Skin of body (tissue), 2 donors: ENCODE data around the gene CBLB. TPM values are rescaled to one million over a fixed set of nuclear protein-coding genes. Genes with fewer than 3 reads are reported as not detected.

Experiments
- DNase-seq: peaks from one replicate; lab custom pipeline; 2025; lab: John Stamatoyannopoulos, UW
- total RNA-seq: library from RNA; depleted of rRNA; stranded (reverse); fragments of >200 nt; gene quantifications from one replicate; pipeline ENCODE4 v1.2.3, GENCODE V29; 2014

Gene CBLB
- total RNA-seq = 41.3 TPM

DNA sequence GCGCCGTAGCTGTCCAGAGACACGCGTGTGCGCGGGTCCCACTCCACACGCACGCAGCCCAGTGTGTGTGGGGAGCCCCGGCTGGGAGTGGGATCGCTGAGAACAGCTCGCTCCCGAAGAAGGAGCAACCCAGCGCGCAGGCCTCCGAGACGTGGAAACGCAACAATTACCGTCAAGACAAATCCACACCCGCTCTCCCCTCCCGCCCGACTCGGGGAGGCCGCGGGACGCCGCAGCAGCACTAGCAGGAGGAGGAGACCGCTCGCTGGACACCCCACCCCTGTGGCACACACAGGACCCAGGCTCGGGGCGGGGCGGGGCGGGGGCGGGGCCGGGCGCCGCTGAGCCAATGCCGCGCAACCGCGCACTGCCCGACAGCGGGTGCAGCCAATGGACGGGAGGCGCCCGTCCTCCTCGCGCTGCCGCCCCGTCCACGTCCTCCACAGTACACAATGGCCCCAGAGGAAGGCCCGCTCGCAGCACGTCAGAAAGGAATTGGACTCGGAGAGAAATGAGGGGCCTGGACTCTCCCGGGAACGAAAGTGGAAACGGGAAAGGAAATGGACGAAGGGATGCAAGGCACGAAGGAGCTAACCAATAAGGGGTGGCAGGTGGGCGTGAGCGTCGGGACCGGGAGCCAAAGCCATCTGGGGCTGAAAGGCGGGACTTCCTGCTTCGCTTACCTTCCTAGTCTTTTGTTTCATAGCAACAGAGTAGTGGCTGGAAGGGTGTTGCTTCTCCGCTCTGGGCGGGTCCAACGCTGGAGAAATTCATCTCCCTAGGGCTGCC is at the start of gene CBLB:
Gene CBLB, minus strand, starts transcription at position 271 of the 789 bp plus-strand sequence. CDS start 1,435 bp downstream, outside the sequence.
- DNase-seq = peak; percentile 100

- DNase-seq = no peak
These were observed 48.0 kb upstream of the CBLB start for GRCh38 chr3:105916767-105917166.

GRCh38 chr3:105915524-105915923 is 46.7 kb upstream of the CBLB start:
- no peak for DNase-seq

DNA sequence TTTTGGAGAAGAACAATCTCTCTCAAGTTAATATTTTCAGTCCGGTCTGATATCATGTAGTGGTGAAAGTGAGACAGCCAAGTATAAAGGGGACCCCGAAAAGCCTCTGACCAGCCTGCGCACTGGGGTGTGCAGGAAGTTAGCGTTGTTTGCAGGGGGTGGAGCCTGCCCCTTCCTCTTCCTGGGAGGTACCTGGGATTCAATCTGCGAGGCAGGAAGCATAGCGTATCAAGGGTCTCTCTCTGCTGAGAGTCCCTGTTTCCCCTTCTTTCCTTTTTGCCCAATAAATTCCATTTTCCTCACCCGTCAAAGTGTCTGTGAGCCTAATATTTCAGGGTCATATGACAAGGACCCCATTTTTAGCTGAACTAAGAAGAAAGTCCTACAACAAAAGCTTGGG is 44.8 kb upstream of the CBLB start:
- DNase-seq = no peak

- no peak for DNase-seq
These were observed 44.1 kb upstream of the CBLB start for GRCh38 chr3:105912891-105913290.

- DNase-seq = no peak
These were observed 42.7 kb upstream of the CBLB start for GRCh38 chr3:105911496-105911895.

DNA sequence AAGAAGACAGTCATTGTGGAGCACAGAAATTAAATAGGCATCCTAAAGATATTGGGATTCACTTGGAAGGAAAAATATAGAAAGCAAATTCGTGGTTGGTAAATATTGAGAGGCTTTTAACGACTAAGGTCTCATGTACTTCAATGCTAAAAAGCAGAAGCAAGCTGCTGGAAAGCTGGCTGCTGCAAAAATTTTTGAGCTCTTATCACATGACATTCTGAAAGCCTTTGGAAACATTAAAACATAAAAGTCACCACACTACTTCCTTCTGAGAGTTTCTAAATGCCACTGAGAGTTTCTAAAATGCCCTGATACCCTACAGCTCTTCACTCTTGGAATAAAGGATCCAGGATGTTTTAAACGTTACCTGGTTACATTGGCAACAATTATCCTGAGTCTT is 39.0 kb upstream of the CBLB start:
- DNase-seq = no peak

GRCh38 chr3:105906836-105907235 is 38.0 kb upstream of the CBLB start:
- DNase-seq = peak; percentile 71

GRCh38 chr3:105906345-105906744 is 37.5 kb upstream of the CBLB start:
- DNase-seq = no peak

GRCh38 chr3:105905328-105905727 is 36.5 kb upstream of the CBLB start:
- DNase-seq = no peak

GRCh38 chr3:105904678-105905284 is 36.0 kb upstream of the CBLB start:
- DNase-seq = no peak

GRCh38 chr3:105904251-105904650 is 35.4 kb upstream of the CBLB start:
- DNase-seq = no peak

- no peak for DNase-seq
These were observed 30.7 kb upstream of the CBLB start for GRCh38 chr3:105899516-105899915.

GRCh38 chr3:105891101-105891500 is 22.3 kb upstream of the CBLB start:
- no peak for DNase-seq

- no peak for DNase-seq
These were observed 20.1 kb upstream of the CBLB start for GRCh38 chr3:105888621-105889579.

DNA sequence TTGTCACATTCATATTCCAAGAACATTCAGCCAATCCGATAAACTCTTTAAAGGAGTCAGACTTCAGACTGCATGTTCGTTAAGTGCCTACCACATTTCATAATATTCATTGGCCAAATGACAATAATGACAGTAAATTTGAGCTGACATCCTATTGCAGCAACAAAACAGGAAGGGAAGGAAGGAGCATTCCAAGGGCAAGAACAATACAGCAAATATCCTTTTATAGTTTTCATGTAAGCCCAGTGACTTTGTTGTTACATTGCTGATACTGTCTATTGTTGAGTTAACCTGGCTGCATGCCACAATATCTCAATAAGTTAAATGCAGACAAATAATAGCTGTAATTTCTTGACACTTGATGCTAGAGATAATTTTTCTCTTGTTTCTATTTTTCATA is 16.4 kb upstream of the CBLB start:
- no peak for DNase-seq

GRCh38 chr3:105883798-105884377 is 15.1 kb upstream of the CBLB start:
- no peak for DNase-seq

- DNase-seq = no peak
These were observed 12.0 kb upstream of the CBLB start for GRCh38 chr3:105880681-105881290.

DNA sequence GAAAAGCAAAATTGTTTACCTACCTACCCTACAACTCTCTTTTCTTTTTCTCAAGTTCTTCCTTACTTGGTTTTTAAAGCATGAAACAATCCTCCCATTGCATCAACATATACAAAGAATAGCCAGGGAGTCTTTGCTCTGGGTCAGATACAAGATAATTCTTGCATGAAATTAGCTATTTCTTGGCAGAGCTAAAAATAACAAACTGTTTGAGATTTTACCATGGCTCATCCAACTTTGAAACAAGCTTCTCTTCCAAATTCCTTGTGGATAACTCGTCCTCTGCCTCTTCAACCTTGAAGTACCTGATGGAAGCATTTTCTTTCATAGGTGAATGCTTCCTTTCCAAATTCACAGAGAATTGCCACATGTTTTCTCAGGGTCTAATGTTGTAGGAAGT is 9.2 kb upstream of the CBLB start:
- no peak for DNase-seq

DNA sequence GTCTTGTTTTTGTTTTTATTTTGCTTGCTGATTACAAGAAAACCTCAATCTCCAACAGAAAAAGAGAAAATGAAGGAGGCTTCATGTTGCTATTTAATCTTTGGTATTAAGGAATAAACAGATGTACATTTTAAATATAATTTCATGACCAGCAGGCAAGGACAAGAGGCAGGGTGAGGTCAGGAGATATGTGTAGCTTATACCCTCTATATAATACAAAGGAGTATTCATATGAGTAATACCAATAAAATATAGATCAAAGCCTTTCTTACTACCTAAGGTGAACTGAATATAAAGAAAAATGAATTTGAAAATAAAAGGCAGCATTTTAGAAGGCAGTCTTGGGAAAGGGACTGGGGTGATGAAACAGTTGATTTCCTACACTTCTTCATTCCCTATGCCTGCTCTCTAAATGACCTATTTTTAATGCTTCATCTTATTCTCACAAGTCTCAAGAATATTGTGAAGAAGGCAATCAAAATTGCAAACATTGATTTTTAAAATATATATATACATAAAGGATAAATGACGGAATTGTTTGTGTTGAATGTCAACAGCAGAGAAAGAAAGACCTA is 8.6 kb upstream of the CBLB start:
- DNase-seq = no peak
